Measurements from ENCODE around the gene FAM131A.

The FAM131A gene

GRCh38 chr3:184348057-184348382, 10.6 kb downstream of the FAM131A start:
- no peak for TF ChIP-seq CTCF (IDR thresholded peaks at IDR 0.05; ENCODE audit: low read depth, low read length)
- H3K4me3 ChIP-seq (ENCODE audit: low read depth, low read length), result no peak overlapping the region

- H3K4me3 ChIP-seq (ENCODE audit: low read depth, low read length), result no peak overlapping the region
- no peak for TF ChIP-seq CTCF (IDR thresholded peaks at IDR 0.05; ENCODE audit: low read depth, low read length)
Measured at GRCh38 chr3:184349563-184350470, 12.4 kb downstream of the FAM131A start.

GRCh38 chr3:184350618-184351017, 13.2 kb downstream of the FAM131A start:
- TF ChIP-seq CTCF (IDR thresholded peaks at IDR 0.05; ENCODE audit: low read depth, low read length), result no peak
- H3K4me3 ChIP-seq (ENCODE audit: low read depth, low read length), result no peak overlapping the region

- TF ChIP-seq CTCF (IDR thresholded peaks at IDR 0.05; ENCODE audit: low read depth, low read length), result no peak
- no peak overlapping the region for H3K4me3 ChIP-seq (ENCODE audit: low read depth, low read length)
Measured at GRCh38 chr3:184351511-184352148, 14.2 kb downstream of the FAM131A start.

GRCh38 chr3:184352149-184352785, 14.9 kb downstream of the FAM131A start:
- TF ChIP-seq CTCF (IDR thresholded peaks at IDR 0.05; ENCODE audit: low read depth, low read length), result no peak

GRCh38 chr3:184352897-184353545, 15.6 kb downstream of the FAM131A start:
- no peak overlapping the region for H3K4me3 ChIP-seq (ENCODE audit: low read depth, low read length)
- no peak for TF ChIP-seq CTCF (IDR thresholded peaks at IDR 0.05; ENCODE audit: low read depth, low read length)

More at GRCh38 chr3:184352149-184352785, 14.9 kb downstream of the FAM131A start:
- no peak overlapping the region for H3K4me3 ChIP-seq (ENCODE audit: low read depth, low read length)
